ENCODE data around the gene SLC39A6.
"Not testable (repeated sequence)": the region's sequence is repeated elsewhere in the genome, so short reads cannot be mapped to it uniquely, and the experiment has no call there.

SLC39A6 gene

DNA sequence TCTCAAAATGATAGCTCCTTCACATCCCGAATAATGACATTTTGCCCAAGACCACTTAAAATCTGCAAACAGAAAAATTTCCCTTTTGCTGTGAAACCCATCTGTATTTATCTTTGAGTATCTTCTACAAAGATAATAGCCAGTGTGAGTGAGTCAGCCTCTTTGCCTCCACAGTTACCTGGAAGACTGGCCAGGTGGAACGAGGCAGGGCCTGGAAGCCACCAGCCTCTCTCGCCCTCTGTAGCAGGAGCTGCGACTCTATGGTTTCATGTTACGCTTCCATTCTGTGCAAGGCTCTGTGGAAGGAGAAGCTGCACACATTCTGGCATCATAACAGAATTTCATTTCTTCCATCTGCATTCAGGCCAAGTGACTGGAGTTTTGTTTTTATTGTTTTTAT lies 10.1 kb upstream of the SLC39A6 start:
- no peak for DNase-seq (ENCODE audit: low read depth in 2 of 2)

DNA sequence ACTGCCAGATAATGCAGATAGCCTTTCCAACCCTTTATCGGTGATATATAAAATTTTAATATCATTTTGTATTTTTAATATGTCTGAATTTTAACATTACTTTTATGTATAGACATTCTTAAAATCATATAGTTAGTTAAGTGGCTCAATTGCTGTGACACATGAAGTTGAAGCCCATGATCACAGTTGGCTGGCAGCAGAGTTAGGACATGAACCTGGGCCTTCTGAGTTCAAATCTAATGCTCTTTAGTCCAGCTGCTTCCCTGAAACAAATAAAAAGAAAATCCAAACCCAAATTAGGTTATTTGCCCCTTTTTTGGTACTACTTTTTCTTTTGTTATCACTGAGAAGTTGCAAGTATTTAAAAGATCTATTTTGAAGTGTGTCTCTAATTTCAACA lies 6.1 kb upstream of the SLC39A6 start:
- no peak for DNase-seq (ENCODE audit: low read depth in 2 of 2)

DNA sequence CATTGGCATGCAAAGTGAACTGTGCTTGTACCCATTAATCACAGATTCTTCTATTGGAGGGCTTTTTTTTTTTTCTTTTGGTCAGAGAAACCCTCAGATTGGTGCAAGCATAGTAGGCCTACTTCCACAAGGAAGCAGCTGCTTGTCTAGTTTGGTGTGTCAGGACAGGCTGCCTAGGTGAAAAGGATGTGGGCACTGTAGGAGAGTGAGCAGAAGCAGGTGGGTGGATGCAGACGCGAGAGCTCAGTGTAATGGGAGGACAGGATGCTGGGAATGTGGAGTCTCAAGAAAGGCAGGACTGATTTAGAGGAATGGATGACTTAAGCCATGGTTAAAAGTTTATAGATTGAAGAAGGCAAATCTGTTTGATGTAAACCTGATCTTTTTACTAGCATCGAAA lies 3.6 kb upstream of the SLC39A6 start:
- DNase-seq (ENCODE audit: low read depth in 2 of 2), result no peak

DNA sequence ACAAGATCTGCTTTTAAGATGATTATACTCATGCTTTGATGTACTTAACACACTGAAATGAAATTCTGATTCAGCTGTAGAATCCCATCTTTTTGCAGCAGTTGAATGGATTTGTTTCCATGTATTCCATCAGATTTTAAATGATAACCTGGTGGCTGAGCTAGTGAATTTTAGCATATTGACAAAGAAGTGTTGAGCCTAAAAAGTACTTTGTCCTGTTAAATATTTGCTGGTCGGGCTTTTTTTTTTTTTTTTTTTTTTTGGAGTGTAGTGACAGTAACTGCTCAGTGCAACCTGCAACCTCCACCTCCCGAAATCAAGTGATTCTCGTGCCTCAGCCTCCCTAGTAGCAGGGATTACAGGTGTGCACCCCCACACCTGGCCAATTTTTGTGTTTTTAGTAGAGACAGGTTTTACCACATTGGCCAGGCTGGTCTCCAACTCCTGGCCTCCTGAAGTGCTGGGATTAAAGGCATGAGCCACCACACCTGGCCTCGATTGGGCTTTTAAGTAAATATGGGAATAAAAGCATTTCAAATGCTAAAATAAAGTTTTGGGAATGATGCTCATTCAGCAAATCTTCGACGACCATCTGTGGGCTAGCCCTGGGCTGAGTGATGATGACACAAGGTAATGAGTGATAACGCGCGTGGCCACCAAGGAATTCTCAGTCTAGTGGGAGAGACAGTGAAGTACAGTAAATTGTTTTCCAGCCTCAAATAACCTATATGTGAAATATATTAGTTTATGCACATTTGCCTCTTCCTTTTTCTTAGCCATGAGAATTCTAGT lies 2.7 kb upstream of the SLC39A6 start:
- DNase-seq (ENCODE audit: low read depth in 2 of 2), result no peak

- no peak for DNase-seq (ENCODE audit: low read depth in 2 of 2)
Measured at GRCh38 chr18:36130883-36131653, 1.9 kb upstream of the SLC39A6 start.

DNA sequence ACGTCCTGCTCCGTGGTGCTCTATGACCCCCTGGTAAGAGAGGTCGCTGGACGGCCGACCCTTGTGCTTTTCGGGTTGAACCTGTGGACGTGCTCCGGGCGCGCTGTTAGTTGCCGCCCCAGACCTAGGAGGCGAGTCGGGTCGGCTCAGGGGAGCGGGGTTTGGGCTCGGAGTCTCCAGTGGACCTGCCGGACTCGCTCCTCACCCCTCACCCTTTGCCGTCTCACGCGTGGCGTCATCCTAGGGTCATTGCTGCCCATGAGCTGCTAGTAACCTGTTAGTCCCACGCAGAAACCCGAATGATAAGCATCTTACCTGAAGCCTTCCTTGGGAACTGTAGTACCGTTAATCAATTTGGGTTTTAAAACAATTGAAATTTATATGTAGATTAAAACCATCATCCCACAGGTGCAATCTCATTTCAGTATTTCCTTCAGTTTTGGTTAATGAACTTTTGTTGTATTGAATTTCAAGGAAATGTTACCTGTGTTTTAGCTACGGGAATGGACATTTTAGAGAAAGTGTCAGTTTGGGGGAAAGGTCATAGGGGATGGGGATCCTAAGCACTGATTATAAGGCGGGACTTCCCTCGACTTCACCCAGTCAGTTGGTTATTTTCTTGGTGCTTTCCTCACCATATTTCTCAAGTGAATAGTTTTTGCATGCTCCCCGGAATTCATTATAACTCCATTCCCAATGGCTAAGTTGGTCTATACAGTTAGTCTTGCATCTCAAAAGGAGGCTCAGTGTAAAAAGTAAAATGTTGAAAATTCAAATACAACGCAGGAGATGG lies 1.1 kb upstream of the SLC39A6 start:
- DNase-seq (ENCODE audit: low read depth in 2 of 2), result no peak

DNA sequence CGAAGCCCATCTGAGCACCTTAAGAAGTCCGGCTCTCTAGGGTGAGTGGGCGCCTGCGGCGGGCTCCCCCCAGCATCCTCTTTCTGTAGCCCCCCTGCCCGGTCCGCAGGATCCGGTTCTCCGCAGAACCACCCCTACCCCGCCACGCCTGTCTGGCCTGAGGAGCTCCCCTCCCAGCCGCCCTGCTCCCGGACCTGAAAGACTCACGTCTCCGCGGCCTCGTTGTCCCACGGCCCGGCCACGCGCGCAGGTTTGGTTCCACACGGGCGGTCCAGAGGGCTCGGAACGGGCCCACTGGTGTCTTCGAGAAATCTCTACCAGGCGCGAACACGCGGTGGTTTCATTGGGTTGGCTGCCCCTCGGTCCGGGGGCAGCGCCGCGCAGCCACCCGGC lies 237 bp downstream of the SLC39A6 start:
- no peak for DNase-seq (ENCODE audit: low read depth in 2 of 2)

DNA sequence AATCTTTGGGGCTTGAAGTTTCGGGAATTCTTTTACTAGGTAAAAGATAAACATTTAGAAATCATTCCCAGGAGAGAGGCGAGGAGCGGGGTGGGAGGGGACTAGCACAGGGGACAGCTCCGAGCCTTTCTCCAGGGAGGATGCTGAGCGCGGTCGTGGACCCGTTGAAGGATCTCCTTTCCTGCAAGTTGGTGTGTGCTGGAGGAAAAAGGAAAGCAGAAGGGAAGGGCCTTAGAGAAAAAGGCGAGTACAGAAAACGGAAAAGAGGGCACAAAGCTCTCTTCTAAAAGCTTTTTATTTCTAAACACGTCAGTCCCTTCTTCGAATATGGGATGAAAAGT lies 640 bp downstream of the SLC39A6 start:
- no peak for DNase-seq (ENCODE audit: low read depth in 2 of 2)

DNA sequence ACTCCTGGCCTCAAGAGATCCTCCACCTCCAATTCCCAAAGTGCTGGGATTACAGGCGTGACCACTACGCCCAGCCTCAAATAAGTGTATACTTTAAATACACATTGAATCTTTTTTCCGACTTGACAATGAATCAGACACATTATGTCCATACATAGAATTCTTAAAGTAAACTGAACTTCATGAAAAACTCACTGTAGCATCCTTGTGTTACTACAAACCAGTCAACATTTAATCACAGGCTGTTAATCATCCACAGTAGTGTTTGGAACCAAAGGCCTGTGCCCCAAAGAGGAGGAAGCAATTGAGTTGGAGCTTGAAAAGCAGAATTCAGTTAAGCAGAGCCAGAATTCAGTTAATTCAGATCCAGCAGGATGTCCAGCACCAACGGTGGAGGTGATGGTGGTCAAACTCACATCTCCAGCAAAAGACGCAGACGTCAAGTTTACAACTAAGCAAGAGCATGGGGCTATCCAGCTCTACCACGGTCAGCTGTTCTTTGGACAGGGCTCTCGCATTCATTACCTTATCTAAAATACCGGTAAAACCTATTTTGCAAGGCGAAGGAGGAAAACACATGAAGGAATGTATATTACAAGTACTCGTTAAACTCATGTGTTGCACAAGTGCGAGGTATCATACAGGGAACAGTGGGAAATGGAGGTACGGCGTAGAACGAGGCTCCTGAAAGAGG lies 1.2 kb downstream of the SLC39A6 start:
- DNase-seq (ENCODE audit: low read depth in 2 of 2), result no peak

DNA sequence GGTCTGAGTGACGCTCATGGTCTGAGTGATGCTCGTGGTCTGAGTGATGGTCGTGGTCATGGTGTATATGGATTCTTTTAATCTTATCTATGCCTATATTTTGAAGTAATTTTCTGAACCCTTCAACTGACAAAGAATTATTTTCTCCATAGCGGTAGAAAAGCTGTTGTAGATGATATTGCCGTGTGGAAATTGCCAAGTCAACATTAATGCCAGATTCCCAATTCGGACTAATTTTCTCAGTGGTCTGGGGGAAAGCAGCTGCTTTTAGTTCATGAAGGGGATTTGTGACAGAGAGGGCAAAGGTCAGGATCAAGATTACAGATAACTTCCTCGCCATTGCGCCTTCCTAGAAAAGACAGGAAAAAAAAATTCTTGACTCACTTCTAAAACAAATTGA lies 2.5 kb downstream of the SLC39A6 start:
- no peak for DNase-seq (ENCODE audit: low read depth in 2 of 2)

DNA sequence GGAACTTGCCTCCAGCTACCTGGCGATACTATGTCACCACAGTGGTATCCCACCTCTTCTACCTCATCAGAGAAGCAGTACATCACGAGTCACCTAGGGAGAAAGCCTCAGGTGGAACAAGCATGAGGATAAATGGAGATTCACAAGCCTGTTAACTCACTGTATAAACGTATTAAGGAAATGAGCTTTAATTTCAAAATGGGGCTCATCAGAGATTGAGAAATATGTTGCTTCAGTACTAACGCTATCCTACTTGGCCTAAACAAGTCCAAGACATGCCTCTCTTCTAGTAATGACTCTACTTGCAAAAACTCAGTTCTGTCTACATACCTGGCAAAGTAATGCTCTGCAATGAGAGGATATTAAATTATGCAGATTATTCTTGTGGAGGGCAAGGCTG lies 4.3 kb downstream of the SLC39A6 start:
- DNase-seq (ENCODE audit: low read depth in 2 of 2), result no peak

GRCh38 chr18:36120297-36120696 lies 8.8 kb downstream of the SLC39A6 start:
- no peak for DNase-seq (ENCODE audit: low read depth in 2 of 2)

GRCh38 chr18:36116771-36117170 lies 12.4 kb downstream of the SLC39A6 start:
- not testable (repeated sequence) for DNase-seq (ENCODE audit: low read depth in 2 of 2)

GRCh38 chr18:36114738-36115137 lies 14.4 kb downstream of the SLC39A6 start:
- no peak for DNase-seq (ENCODE audit: low read depth in 2 of 2)

- no peak for DNase-seq (ENCODE audit: low read depth in 2 of 2)
Measured at GRCh38 chr18:36114251-36114650, 14.9 kb downstream of the SLC39A6 start.

- no peak for DNase-seq (ENCODE audit: low read depth in 2 of 2)
Measured at GRCh38 chr18:36112302-36112701, 16.8 kb downstream of the SLC39A6 start.

GRCh38 chr18:36109737-36110136 lies 19.4 kb downstream of the SLC39A6 start:
- DNase-seq (ENCODE audit: low read depth in 2 of 2), result no peak

DNA sequence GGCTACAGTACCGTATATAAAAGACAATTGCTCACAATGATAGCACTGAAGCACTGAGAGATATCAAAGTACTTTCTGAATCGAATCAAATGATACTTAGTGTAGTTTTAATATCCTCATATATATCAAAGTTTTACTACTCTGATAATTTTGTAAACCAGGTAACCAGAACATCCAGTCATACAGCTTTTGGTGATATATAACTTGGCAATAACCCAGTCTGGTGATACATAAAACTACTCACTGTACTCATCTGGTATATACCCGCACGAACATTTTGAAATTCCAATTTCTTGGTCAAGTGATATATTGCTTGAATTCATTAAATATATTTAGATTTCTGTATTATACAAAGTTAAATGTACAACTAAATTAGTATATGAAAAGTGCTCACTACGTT lies 20.5 kb downstream of the SLC39A6 start:
- no peak for DNase-seq (ENCODE audit: low read depth in 2 of 2)

GRCh38 chr18:36108196-36108595 lies 20.9 kb downstream of the SLC39A6 start:
- no peak for DNase-seq (ENCODE audit: low read depth in 2 of 2)

- no peak for DNase-seq (ENCODE audit: low read depth in 2 of 2)
Measured at GRCh38 chr18:36107477-36107876, 21.7 kb downstream of the SLC39A6 start.

DNA sequence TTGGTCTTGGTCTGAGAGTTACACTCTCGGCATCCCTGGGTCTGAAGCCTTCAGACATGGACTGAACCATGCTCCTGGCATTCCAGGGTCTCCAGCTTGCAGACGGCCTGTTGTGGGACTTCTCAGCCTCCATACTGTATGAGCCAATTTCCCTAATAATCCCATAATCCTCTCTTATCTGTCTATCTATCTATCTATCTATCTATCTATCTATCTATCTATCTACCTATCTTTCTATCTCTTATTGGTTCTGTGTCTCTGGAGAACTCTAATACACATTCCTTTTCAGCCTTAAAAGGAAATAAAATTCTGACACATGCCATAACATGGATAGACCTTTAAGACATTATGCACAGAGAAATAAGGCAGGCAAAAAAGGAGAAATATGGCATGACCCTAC lies 24.4 kb downstream of the SLC39A6 start:
- no peak for DNase-seq (ENCODE audit: low read depth in 2 of 2)

- DNase-seq (ENCODE audit: low read depth in 2 of 2), result no peak
Measured at GRCh38 chr18:36101943-36102342, 27.2 kb downstream of the SLC39A6 start.
